OCI-LY3 (cell line): ENCODE measurements around the gene NDUFAB1.

ENCODE experiments used
- CTCF ChIP-seq: fragments of 200-600, 300-600 bp; sonication (generic); IDR thresholded peaks from 2 replicates; pipeline ENCODE4 v1.5.1; 2014; ENCODE audit warnings: antibody characterized with exemption, low read length, low read depth
- EZH2phosphoT487 ChIP-seq: fragments of 200-600 bp; shearing (Covaris generic); IDR thresholded peaks from 2 replicates; pipeline ENCODE4 v1.6.1; 2018; ENCODE audit warnings: antibody characterized with exemption, mixed run types, low read depth

GRCh38 chr16:23608194-23608593, 12.1 kb upstream of the NDUFAB1 start:
- TF ChIP-seq CTCF, result no peak
- TF ChIP-seq EZH2phosphoT487, result no peak
